HCT116 (cell line): Measurements from ENCODE around the gene AAK1.

Source experiments
- EZH2 ChIP-seq: fragments of 200-600 bp; sonication (generic); IDR thresholded peaks from 2 replicates; pipeline ENCODE4 v1.6.1; 2017; ENCODE audit warnings: antibody characterized with exemption, mixed run types
- EZH2phosphoT487 ChIP-seq: fragments of 200-600 bp; IDR thresholded peaks from 2 replicates; pipeline ENCODE4 v1.6.1; 2018; ENCODE audit warnings: antibody characterized with exemption, borderline replicate concordance
- JUND ChIP-seq: IDR thresholded peaks from 2 replicates; pipeline ENCODE4 v1.6.1; 2012
- POLR2A ChIP-seq: IDR thresholded peaks from 2 replicates; pipeline ENCODE4 v1.7.0; 2011; ENCODE audit warnings: borderline replicate concordance; ENCODE audit not compliant: insufficient read depth, insufficient read length; ENCODE audit errors: extremely low read depth
- POLR2AphosphoS5 ChIP-seq: IDR thresholded peaks from 2 replicates; pipeline ENCODE4 v1.6.1; 2011; ENCODE audit warnings: mild to moderate bottlenecking, low read depth, low read length, moderate library complexity
- RAD21 ChIP-seq: IDR thresholded peaks from 2 replicates; pipeline ENCODE4 v1.6.1; 2012; ENCODE audit warnings: low read depth, mild to moderate bottlenecking
- SP1 ChIP-seq: IDR thresholded peaks from 2 replicates; pipeline ENCODE4 v1.6.1; 2012; ENCODE audit warnings: low read depth
- SRF ChIP-seq: IDR thresholded peaks from 2 replicates; pipeline ENCODE4 v1.6.1; 2012; ENCODE audit warnings: low read depth
- TCF7L2 ChIP-seq: IDR thresholded peaks from 2 replicates; pipeline ENCODE4 v1.7.0; 2011; ENCODE audit warnings: borderline replicate concordance, inconsistent platforms; ENCODE audit not compliant: insufficient read depth, insufficient read length; ENCODE audit errors: extremely low read depth
- YY1 ChIP-seq: IDR thresholded peaks from 2 replicates; pipeline ENCODE4 v1.6.1; 2011; ENCODE audit warnings: low read length, low read depth, moderate library complexity, mild to moderate bottlenecking; ENCODE audit not compliant: insufficient replicate concordance; ENCODE audit errors: extremely low read depth
- TF ChIP-seq, protein P1 (sequence below), 3 experiments: fragments of 200-600 bp in 1 of 3; sonication (generic) in 1 of 3; IDR thresholded peaks in 2 of 3; conservative IDR thresholded peaks in 1 of 3; 2 replicates each; pipeline ENCODE4 v1.5.1; 2012 to 2017; ENCODE audit warnings: low read depth in 2 of 3, low read length in 2 of 3, antibody characterized with exemption in 1 of 3, borderline replicate concordance in 1 of 3, control low read depth in 1 of 3, mild to moderate bottlenecking in 1 of 3, mixed read lengths in 1 of 3, mixed run types in 1 of 3, moderate library complexity in 1 of 3; ENCODE audit not compliant: insufficient read depth in 1 of 3
- TF ChIP-seq, protein P2 (sequence below): IDR thresholded peaks from 2 replicates; pipeline ENCODE4 v1.6.1; 2012; ENCODE audit warnings: low read depth

DNA sequence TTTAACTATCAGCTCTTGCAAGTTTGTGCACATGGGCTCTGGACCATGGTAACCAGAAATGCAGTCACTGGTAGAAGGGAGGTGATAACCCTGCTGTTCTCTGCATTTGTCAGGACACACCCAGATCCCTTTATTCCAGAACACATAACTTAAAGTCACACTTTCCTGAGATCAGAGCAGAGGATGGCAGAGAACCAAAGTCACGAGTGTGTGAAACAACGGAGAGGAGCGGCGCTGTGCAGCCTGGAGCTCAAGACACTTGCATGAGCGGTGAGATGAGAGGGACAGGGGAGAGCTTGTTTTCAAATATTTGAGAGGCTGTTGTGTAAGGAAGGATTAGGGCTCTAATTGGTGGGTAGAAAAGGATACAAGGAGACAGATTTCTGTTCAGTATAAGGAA lies 43.3 kb upstream of the AAK1 start:
- TF ChIP-seq, protein P1, sequence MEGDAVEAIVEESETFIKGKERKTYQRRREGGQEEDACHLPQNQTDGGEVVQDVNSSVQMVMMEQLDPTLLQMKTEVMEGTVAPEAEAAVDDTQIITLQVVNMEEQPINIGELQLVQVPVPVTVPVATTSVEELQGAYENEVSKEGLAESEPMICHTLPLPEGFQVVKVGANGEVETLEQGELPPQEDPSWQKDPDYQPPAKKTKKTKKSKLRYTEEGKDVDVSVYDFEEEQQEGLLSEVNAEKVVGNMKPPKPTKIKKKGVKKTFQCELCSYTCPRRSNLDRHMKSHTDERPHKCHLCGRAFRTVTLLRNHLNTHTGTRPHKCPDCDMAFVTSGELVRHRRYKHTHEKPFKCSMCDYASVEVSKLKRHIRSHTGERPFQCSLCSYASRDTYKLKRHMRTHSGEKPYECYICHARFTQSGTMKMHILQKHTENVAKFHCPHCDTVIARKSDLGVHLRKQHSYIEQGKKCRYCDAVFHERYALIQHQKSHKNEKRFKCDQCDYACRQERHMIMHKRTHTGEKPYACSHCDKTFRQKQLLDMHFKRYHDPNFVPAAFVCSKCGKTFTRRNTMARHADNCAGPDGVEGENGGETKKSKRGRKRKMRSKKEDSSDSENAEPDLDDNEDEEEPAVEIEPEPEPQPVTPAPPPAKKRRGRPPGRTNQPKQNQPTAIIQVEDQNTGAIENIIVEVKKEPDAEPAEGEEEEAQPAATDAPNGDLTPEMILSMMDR (IDR thresholded peaks at IDR 0.05 in 2 of 3, conservative IDR thresholded peaks at IDR 0.05 in 1 of 3; ENCODE audit: borderline replicate concordance in 1 of 3, insufficient read depth in 1 of 3, low read depth in 2 of 3, low read length in 2 of 3): no peak
- TF ChIP-seq, protein P2, sequence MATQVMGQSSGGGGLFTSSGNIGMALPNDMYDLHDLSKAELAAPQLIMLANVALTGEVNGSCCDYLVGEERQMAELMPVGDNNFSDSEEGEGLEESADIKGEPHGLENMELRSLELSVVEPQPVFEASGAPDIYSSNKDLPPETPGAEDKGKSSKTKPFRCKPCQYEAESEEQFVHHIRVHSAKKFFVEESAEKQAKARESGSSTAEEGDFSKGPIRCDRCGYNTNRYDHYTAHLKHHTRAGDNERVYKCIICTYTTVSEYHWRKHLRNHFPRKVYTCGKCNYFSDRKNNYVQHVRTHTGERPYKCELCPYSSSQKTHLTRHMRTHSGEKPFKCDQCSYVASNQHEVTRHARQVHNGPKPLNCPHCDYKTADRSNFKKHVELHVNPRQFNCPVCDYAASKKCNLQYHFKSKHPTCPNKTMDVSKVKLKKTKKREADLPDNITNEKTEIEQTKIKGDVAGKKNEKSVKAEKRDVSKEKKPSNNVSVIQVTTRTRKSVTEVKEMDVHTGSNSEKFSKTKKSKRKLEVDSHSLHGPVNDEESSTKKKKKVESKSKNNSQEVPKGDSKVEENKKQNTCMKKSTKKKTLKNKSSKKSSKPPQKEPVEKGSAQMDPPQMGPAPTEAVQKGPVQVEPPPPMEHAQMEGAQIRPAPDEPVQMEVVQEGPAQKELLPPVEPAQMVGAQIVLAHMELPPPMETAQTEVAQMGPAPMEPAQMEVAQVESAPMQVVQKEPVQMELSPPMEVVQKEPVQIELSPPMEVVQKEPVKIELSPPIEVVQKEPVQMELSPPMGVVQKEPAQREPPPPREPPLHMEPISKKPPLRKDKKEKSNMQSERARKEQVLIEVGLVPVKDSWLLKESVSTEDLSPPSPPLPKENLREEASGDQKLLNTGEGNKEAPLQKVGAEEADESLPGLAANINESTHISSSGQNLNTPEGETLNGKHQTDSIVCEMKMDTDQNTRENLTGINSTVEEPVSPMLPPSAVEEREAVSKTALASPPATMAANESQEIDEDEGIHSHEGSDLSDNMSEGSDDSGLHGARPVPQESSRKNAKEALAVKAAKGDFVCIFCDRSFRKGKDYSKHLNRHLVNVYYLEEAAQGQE: no peak
- no peak for TF ChIP-seq POLR2AphosphoS5
- TF ChIP-seq EZH2: no peak
- TF ChIP-seq RAD21: no peak
- no peak for TF ChIP-seq JUND
- TF ChIP-seq POLR2A: no peak
- TF ChIP-seq SP1: no peak
- TF ChIP-seq YY1: no peak
- no peak for TF ChIP-seq TCF7L2
- no peak for TF ChIP-seq SRF
- no peak for TF ChIP-seq EZH2phosphoT487
